ENCODE data around the gene PDXDC1. TPM values are rescaled to one million over a fixed set of nuclear protein-coding genes. Genes with fewer than 3 reads are reported as not detected.
"Not testable (repeated sequence)": the region's sequence is repeated elsewhere in the genome, so short reads cannot be mapped to it uniquely, and the experiment has no call there.

PDXDC1 gene
- total and polyA plus RNA-seq, 11 donors = 19.9 to 80.0 (median 68.9) TPM

- Histone ChIP-seq H3K4me1 (peaks cover 8 to 36% (median 23%) of the 10 kb centered on the region in 12 donors), H3K36me3 (peaks cover 0 to 64% (median 44%) of the 10 kb centered on the region in 9 donors)
- ATAC-seq; H3K27ac ChIP-seq; intact Hi-C loops (cut with DNase I); DNase-seq; H3K9me3 ChIP-seq; H3K27me3 ChIP-seq; H3K4me3 ChIP-seq: not testable (repeated sequence)
- WGBS, 4 donors = 97 to 98% (median 98%) methylated on average over 10 of the region's 10 CpGs
Observed at GRCh38 chr16:15012941-15013340, 38.1 kb downstream of the PDXDC1 start.

GRCh38 chr16:15015671-15016070, 40.8 kb downstream of the PDXDC1 start:
- H3K27me3 ChIP-seq; H3K4me3 ChIP-seq; H3K9me3 ChIP-seq; DNase-seq; ATAC-seq; intact Hi-C loops (cut with DNase I): not testable (repeated sequence)
- H3K36me3 ChIP-seq = peaks cover 0 to 61% (median 43%) of the 10 kb centered on the region in 9 donors
- H3K27ac ChIP-seq = peak overlapping the region in 2 of 12 donors; percentile 1 to 61
- 94 to 96% (median 96%) methylated on average over 3 of the region's 3 CpGs for WGBS, 4 donors
- peaks cover 8 to 36% (median 23%) of the 10 kb centered on the region in 12 donors for H3K4me1 ChIP-seq

GRCh38 chr16:15016354-15016753, 41.5 kb downstream of the PDXDC1 start:
- H3K27me3 ChIP-seq; H3K4me3 ChIP-seq; H3K9me3 ChIP-seq; intact Hi-C loops (cut with DNase I); DNase-seq: not testable (repeated sequence)
- H3K4me1 ChIP-seq = peaks cover 8 to 36% (median 23%) of the 10 kb centered on the region in 12 donors
- H3K27ac ChIP-seq = peak overlapping the region in 10 of 12 donors; percentile 1 to 61 (median 34)
- WGBS, 4 donors = 56 to 71% (median 66%) methylated on average over 4 of the region's 4 CpGs
- peaks cover 0 to 61% (median 39%) of the 10 kb centered on the region in 9 donors for H3K36me3 ChIP-seq
- ATAC-seq = peak in 3 of 4 donors; percentile 22 to 55 (median 45)

GRCh38 chr16:15016951-15017580, 42.2 kb downstream of the PDXDC1 start:
- Histone ChIP-seq H3K27ac (peak overlapping the region in 9 of 12 donors; percentile 1 to 61 (median 31)), H3K36me3 (peaks cover 0 to 64% (median 41%) of the 10 kb centered on the region in 9 donors), H3K4me1 (peaks cover 8 to 41% (median 23%) of the 10 kb centered on the region in 12 donors)
- H3K9me3 ChIP-seq; H3K27me3 ChIP-seq; H3K4me3 ChIP-seq; intact Hi-C loops (cut with DNase I): not testable (repeated sequence)
- WGBS, 4 donors = 8 to 22% (median 16%) methylated on average over 4 of the region's 4 CpGs
- DNase-seq = peak in 3 of 5 donors; percentile 59 to 68 (median 63)
- ATAC-seq = peak; percentile 78 to 88 (median 83)

- H3K4me3 ChIP-seq; H3K27ac ChIP-seq; H3K9me3 ChIP-seq; H3K27me3 ChIP-seq; DNase-seq; ATAC-seq; intact Hi-C loops (cut with DNase I): not testable (repeated sequence)
- Histone ChIP-seq H3K36me3 (peaks cover 0 to 88% (median 71%) of the 10 kb centered on the region in 9 donors), H3K4me1 (peaks cover 2 to 27% (median 8%) of the 10 kb centered on the region in 12 donors)
- WGBS, 4 donors = 86 to 95% (median 89%) methylated on average over 7 of the region's 7 CpGs
Observed at GRCh38 chr16:15021429-15021828, 46.6 kb downstream of the PDXDC1 start.

DNA sequence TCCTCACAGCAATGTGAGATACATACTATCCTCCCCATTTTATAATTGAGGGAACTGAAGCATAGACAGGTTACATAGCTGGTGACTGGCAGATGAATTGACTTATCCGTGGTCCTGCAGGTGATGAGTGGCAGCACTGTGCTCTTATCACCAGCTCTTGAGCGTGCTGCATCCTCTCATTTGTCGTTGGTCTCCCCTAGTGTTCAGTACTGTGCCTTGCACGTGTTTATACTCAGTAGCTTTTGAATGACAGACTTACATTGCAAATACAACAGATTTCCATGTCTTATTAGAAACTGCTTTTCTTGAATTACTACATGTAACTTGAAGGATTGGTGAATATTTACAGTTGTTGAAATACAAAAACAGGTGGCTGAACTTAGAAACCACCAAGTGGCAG, 47.4 kb downstream of the PDXDC1 start:
- peak in 3 of 4 donors; percentile 55 to 66 (median 56) for ATAC-seq
- 15 to 20% (median 17%) methylated on average over 4 of the region's 4 CpGs for WGBS, 4 donors
- H3K27ac ChIP-seq; intact Hi-C loops (cut with DNase I); H3K9me3 ChIP-seq; DNase-seq; H3K27me3 ChIP-seq; H3K4me3 ChIP-seq: not testable (repeated sequence)
- peaks cover 0 to 20% (median 2%) of the 10 kb centered on the region in 12 donors for H3K4me1 ChIP-seq
- TF ChIP-seq, protein P1, sequence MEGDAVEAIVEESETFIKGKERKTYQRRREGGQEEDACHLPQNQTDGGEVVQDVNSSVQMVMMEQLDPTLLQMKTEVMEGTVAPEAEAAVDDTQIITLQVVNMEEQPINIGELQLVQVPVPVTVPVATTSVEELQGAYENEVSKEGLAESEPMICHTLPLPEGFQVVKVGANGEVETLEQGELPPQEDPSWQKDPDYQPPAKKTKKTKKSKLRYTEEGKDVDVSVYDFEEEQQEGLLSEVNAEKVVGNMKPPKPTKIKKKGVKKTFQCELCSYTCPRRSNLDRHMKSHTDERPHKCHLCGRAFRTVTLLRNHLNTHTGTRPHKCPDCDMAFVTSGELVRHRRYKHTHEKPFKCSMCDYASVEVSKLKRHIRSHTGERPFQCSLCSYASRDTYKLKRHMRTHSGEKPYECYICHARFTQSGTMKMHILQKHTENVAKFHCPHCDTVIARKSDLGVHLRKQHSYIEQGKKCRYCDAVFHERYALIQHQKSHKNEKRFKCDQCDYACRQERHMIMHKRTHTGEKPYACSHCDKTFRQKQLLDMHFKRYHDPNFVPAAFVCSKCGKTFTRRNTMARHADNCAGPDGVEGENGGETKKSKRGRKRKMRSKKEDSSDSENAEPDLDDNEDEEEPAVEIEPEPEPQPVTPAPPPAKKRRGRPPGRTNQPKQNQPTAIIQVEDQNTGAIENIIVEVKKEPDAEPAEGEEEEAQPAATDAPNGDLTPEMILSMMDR (IDR thresholded peaks at IDR 0.05) = peak in 10 of 12 donors; percentile 17 to 52 (median 30)
- H3K36me3 ChIP-seq = peaks cover 0 to 91% (median 68%) of the 10 kb centered on the region in 9 donors

- H3K27me3 ChIP-seq; H3K4me3 ChIP-seq; intact Hi-C loops (cut with DNase I); ATAC-seq; DNase-seq; H3K9me3 ChIP-seq: not testable (repeated sequence)
- peaks cover 0 to 93% (median 70%) of the 10 kb centered on the region in 9 donors for H3K36me3 ChIP-seq
- 87 to 93% (median 92%) methylated on average over 13 of the region's 13 CpGs for WGBS, 4 donors
- H3K27ac ChIP-seq = peak overlapping the region in 1 of 12 donors; percentile 4
- H3K4me1 ChIP-seq = peaks cover 0 to 19% (median 0%) of the 10 kb centered on the region in 12 donors
Observed at GRCh38 chr16:15023381-15024077, 48.7 kb downstream of the PDXDC1 start.

- Histone ChIP-seq H3K4me1 (peaks cover 0 to 24% (median 0%) of the 10 kb centered on the region in 12 donors), H3K36me3 (peaks cover 3 to 94% (median 71%) of the 10 kb centered on the region in 9 donors), H3K27ac (peak overlapping the region in 2 of 12 donors; percentile 10 to 58)
- H3K9me3 ChIP-seq; H3K27me3 ChIP-seq; ATAC-seq; intact Hi-C loops (cut with DNase I); H3K4me3 ChIP-seq; DNase-seq: not testable (repeated sequence)
- 81 to 95% (median 92%) methylated on average over 1 of the region's 1 CpG for WGBS, 4 donors
Observed at GRCh38 chr16:15024858-15025199, 50.0 kb downstream of the PDXDC1 start.

DNA sequence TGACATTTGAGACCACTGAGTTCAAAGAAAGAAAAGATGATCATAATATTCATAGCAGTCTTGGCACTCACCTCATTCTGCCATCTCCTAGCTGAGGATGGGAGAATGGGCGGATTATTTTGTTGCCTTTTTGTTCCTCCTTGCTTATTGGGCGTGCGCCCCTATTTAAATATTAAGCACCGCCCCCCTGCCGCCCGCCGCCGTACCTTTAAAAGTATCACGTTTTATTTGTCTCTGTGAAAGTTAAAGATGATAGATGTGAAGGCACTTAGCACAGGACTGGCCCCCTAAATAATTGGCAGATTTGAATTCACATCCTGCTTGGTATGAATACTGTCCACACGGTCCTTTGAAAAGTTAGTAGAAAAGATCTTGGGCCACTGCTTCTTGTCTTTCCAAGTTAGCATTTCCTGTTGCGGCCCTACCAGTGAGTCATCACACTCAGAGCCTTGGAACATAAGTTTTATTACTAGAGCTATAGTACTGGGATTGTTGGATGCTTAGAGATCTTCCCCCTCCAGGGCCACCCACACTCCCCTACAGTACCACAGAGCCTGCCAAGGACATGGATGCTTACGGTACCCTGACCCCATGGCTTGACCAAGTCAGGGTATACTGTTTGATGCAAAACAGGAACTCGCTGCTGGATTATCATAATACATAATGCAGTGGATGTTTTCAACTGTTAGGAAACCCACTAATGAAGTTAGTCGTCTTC, 50.6 kb downstream of the PDXDC1 start:
- intact Hi-C loops (cut with DNase I); DNase-seq; H3K9me3 ChIP-seq; H3K4me3 ChIP-seq; H3K27me3 ChIP-seq: not testable (repeated sequence)
- H3K4me1 ChIP-seq = peaks cover 0 to 24% (median 0%) of the 10 kb centered on the region in 12 donors
- peak; percentile 31 to 59 (median 42) for ATAC-seq
- WGBS, 4 donors = 84 to 88% (median 87%) methylated on average over 14 of the region's 14 CpGs
- H3K27ac ChIP-seq = peak overlapping the region in 6 of 12 donors; percentile 5 to 58 (median 12)
- H3K36me3 ChIP-seq = peaks cover 3 to 93% (median 66%) of the 10 kb centered on the region in 9 donors

Data from heart left ventricle (tissue), 16 donors.